ENCODE results near the gene KRT24.

Gene KRT24

GRCh38 chr17:40695874-40696472, 7.6 kb downstream of the KRT24 start:
- DNase-seq (ENCODE audit: low spot score) (no peak), FAIRE-seq (peak; percentile 89)

- DNase-seq (ENCODE audit: low spot score) (no peak), FAIRE-seq (no peak)
These were observed 9.0 kb downstream of the KRT24 start for GRCh38 chr17:40694584-40694983.

- FAIRE-seq, result no peak
- DNase-seq (ENCODE audit: low spot score), result no peak
These were observed 16.4 kb downstream of the KRT24 start for GRCh38 chr17:40687106-40687505.

GRCh38 chr17:40686192-40686591, 17.4 kb downstream of the KRT24 start:
- FAIRE-seq, result no peak
- no peak for DNase-seq (ENCODE audit: low spot score)

GRCh38 chr17:40680998-40681397, 22.6 kb downstream of the KRT24 start:
- FAIRE-seq (no peak), DNase-seq (ENCODE audit: low spot score) (no peak)

- DNase-seq (ENCODE audit: low spot score) (no peak), FAIRE-seq (peak; percentile 12)
These were observed 24.0 kb downstream of the KRT24 start for GRCh38 chr17:40679523-40679907.

- peak; percentile 74 for FAIRE-seq
These were observed 24.5 kb downstream of the KRT24 start for GRCh38 chr17:40678902-40679522.

GRCh38 chr17:40675905-40676304, 27.6 kb downstream of the KRT24 start:
- DNase-seq (ENCODE audit: low spot score), result no peak
- no peak for FAIRE-seq

More at GRCh38 chr17:40678902-40679522, 24.5 kb downstream of the KRT24 start:
- peak; percentile 16 for DNase-seq (ENCODE audit: low spot score)

- no peak for DNase-seq (ENCODE audit: low spot score)
- no peak for FAIRE-seq
These were observed 30.9 kb downstream of the KRT24 start for GRCh38 chr17:40672654-40673053.

GRCh38 chr17:40671282-40671681, 32.3 kb downstream of the KRT24 start:
- FAIRE-seq (no peak), DNase-seq (ENCODE audit: low spot score) (no peak)

GRCh38 chr17:40666331-40666730, 37.2 kb downstream of the KRT24 start:
- peak; percentile 22 for DNase-seq (ENCODE audit: low spot score)
- FAIRE-seq, result peak; percentile 89

- DNase-seq (ENCODE audit: low spot score) (no peak), FAIRE-seq (no peak)
These were observed 38.8 kb downstream of the KRT24 start, which contains the start of gene KRT222 for GRCh38 chr17:40664582-40665333. KRT222 (minus strand) TSS chr17:40665177; CDS start chr17:40665099, 78 bp downstream.

- FAIRE-seq (no peak), DNase-seq (ENCODE audit: low spot score) (no peak)
These were observed 40.3 kb downstream of the KRT24 start for GRCh38 chr17:40663252-40663651.

- DNase-seq (ENCODE audit: low spot score) (no peak), FAIRE-seq (no peak)
These were observed 43.6 kb downstream of the KRT24 start for GRCh38 chr17:40659911-40660310.

GRCh38 chr17:40658396-40658795, 45.2 kb downstream of the KRT24 start:
- FAIRE-seq (no peak), DNase-seq (ENCODE audit: low spot score) (no peak)

GRCh38 chr17:40651939-40652338, 51.6 kb downstream of the KRT24 start:
- FAIRE-seq (no peak), DNase-seq (ENCODE audit: low spot score) (no peak)

GRCh38 chr17:40648384-40648968, 55.1 kb downstream of the KRT24 start:
- DNase-seq (ENCODE audit: low spot score) (no peak), FAIRE-seq (no peak)
